ENCODE data around the gene TSPAN11.
A peak's percentile ranks its signal among the peaks of the same experiment; 100 is the strongest.

TSPAN11 gene

DNA sequence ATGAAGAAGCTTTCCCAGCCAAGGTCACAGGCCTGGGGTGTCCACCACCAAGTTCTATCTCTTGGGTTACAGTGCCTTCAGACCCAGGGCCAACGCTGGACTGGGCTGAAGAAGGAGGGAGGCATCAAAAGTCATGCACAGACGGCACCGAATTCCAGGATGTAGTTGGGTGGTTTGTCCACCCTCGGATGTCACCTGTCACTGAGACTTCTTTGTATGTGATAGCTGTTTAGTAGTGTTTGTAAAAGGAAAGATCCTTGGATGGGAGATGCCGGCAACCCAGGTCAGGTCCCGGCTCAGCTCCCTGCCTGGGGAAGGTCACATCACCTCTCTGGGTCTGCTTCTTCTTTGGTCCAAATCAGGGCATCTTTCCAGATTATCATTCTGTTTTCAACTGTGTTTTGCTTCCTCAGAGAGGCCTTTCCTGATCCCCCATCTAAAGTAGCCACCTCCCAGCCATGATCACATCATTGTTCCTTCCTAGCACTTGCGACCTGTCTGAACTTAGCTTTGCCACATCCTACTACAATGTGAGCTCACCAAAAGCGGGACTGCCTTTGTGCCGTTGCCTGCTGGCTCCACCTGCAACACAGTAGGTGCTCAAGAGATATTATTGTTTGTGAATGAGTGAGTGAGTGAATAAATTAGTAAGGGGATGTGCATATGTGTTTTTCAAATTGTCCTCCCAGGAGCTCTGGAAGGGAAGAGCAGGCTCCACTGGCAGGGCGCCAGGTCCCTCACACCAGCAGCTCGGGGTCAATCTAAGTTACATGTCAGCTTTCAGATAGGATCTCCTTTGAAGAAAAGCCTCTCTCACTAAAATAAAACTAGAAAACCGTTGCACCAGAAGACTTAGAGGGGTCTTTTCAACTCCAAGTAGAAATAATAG lies 2.1 kb downstream of the TSPAN11 start:
- DNase-seq (ENCODE audit: low read depth): no peak
- H3K4me3 ChIP-seq (ENCODE audit: low read depth, low read length): no peak overlapping the region
- TF ChIP-seq, protein P1, sequence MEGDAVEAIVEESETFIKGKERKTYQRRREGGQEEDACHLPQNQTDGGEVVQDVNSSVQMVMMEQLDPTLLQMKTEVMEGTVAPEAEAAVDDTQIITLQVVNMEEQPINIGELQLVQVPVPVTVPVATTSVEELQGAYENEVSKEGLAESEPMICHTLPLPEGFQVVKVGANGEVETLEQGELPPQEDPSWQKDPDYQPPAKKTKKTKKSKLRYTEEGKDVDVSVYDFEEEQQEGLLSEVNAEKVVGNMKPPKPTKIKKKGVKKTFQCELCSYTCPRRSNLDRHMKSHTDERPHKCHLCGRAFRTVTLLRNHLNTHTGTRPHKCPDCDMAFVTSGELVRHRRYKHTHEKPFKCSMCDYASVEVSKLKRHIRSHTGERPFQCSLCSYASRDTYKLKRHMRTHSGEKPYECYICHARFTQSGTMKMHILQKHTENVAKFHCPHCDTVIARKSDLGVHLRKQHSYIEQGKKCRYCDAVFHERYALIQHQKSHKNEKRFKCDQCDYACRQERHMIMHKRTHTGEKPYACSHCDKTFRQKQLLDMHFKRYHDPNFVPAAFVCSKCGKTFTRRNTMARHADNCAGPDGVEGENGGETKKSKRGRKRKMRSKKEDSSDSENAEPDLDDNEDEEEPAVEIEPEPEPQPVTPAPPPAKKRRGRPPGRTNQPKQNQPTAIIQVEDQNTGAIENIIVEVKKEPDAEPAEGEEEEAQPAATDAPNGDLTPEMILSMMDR (IDR thresholded peaks at IDR 0.05; ENCODE audit: control insufficient read depth, extremely low read depth, insufficient read depth): no peak

DNA sequence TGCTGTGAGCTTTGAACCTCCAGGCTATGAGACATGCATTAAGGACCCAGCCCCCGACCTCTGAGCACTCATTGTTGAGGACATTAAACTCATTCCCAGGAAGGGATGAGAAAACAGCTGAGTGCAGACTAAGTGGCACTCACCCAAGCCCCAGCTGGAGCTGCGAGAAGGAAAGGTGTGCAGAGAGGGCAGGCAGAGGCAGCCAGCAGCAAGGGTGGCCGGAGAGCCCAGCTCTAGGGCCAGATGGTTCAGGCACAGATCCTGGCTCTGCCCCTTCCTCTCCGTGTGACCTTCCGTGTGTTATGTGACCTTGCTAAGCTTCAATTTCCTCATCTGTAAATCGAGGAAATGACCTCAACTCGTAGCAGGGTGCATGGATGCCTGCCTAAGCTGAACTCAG lies 3.7 kb downstream of the TSPAN11 start:
- no peak for DNase-seq (ENCODE audit: low read depth)
- TF ChIP-seq, protein P1 (IDR thresholded peaks at IDR 0.05; ENCODE audit: control insufficient read depth, extremely low read depth, insufficient read depth): no peak
- H3K4me3 ChIP-seq (ENCODE audit: low read depth, low read length): no peak overlapping the region

DNA sequence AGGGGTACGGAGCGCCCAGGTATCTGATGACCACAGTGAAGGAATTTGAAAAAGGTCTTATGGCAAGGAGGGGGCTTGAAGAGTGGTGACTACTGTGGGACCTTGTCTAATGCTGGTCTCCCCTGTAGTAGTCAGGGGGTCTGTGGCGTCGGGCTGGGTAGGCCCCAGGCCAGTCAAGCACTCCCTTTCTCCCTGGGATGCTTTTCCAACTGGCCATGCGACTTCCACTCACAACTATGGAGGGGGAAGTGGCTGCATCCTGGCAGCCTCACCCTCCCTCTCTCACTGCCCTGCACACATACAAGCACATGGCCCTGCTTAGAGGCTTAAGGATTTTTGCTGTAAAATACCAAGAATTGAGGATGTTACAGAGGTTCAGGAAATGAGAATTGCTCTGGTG lies 4.1 kb downstream of the TSPAN11 start:
- no peak for DNase-seq (ENCODE audit: low read depth)
- TF ChIP-seq, protein P1 (IDR thresholded peaks at IDR 0.05; ENCODE audit: control insufficient read depth, extremely low read depth, insufficient read depth): no peak
- H3K4me3 ChIP-seq (ENCODE audit: low read depth, low read length): no peak overlapping the region

DNA sequence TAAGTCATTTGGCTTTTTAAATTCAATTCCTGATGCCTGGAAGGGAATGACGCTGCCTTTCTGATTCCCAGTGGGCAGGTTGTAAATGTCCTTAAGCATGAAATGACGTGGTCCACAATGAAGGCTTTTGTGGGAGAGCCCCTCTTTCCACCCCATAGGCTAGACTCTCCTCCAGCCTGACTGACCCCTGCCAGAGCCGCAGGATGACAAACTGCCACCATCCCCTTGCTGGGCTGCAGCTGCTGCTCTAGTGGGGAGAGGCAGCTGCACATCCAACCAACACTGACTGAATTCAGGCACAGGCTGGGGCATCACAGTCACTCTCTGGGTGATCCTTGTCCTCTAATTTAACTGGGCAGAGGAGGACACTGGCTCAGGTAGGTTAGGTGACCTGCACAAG lies 6.3 kb downstream of the TSPAN11 start:
- DNase-seq (ENCODE audit: low read depth): no peak
- TF ChIP-seq, protein P1 (IDR thresholded peaks at IDR 0.05; ENCODE audit: control insufficient read depth, extremely low read depth, insufficient read depth): no peak
- H3K4me3 ChIP-seq (ENCODE audit: low read depth, low read length): no peak overlapping the region

DNA sequence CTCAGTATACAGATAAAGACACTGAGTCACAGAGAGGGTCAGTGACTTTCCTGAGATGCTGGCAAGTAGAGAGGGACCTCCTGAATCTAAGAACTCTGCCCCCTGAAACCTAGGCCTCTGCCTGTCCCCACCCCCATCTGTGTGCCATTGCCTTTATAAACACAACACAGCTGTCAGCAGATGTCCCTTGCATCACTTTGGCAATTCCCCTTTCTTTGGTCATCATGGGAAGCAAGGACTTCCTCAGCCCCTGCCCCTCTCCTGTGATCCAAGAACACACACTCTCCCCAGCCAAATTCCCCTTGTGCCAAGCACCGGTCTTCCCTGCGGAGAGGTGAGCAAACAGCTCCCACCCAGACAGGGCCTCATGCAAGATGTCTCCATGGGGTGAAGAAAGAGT lies 8.3 kb downstream of the TSPAN11 start:
- TF ChIP-seq, protein P1 (IDR thresholded peaks at IDR 0.05; ENCODE audit: control insufficient read depth, extremely low read depth, insufficient read depth): no peak

DNA sequence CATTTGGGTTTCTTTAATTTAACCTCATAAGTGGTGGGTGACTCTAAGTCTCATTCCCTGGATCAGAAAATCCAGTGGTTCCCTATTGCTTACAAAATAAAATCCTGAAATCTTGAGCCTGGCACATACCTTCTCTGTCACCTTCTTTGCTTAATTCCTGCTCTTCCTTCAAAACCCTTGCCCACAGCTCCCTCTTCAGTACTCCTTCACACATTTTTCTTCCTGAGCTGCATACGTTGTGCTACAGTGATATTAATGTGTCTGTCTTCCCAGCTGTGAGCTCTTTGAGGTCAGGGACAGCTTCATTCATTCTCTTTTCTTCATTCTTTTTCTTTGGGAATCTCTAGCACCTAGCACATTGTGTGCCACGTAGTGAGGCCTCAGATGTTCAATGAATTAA lies 9.5 kb downstream of the TSPAN11 start:
- no peak for DNase-seq (ENCODE audit: low read depth)
- TF ChIP-seq, protein P1 (IDR thresholded peaks at IDR 0.05; ENCODE audit: control insufficient read depth, extremely low read depth, insufficient read depth): peak; percentile 33
- no peak overlapping the region for H3K4me3 ChIP-seq (ENCODE audit: low read depth, low read length)

More for the DNA sequence above, 8.3 kb downstream of the TSPAN11 start:
- DNase-seq (ENCODE audit: low read depth): no peak
- no peak overlapping the region for H3K4me3 ChIP-seq (ENCODE audit: low read depth, low read length)

DNA sequence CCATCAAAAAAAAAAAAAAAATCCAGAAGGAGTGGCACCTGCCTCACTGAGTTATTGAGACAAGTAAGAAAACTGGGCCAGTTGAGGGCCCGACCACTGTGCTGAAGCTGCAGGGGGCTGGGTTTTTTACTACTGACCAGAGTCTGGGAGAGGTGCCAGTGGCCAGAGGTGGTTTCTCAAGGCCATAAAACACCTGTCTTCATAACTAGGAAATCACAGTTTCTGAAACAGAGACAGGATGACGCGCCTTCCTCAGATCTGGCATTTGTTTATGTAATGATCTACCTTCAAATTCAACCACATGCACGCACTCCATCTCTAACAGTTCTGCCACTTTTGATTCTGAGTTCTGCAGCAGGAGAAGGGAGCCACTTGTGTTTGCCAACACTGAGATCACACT lies 12.7 kb downstream of the TSPAN11 start:
- DNase-seq (ENCODE audit: low read depth): no peak
- TF ChIP-seq, protein P1 (IDR thresholded peaks at IDR 0.05; ENCODE audit: control insufficient read depth, extremely low read depth, insufficient read depth): no peak
- H3K4me3 ChIP-seq (ENCODE audit: low read depth, low read length): no peak overlapping the region

Measured in LNCaP clone FGC (cell line).